ENCODE results near the gene CASP1.

DNA sequence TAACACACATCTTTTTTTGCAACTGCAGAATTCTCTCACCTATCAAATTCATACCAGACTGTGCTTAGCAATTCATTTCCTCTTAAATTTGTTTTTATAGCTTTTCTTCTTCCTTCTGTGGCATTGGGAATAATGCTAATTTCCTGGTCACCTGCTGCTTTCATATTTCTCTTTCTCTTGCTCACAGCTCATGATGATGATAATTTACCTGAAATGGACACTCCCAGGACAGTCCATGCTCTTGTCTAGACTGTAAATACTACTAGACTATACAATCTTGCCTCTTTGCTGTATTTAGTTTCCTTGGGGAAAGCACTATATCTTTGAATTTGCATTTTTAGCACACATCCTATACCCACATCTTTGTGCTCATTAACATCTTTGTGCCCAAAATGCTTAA is 27.5 kb downstream of the CASP1 start:
- TF ChIP-seq, protein P1, sequence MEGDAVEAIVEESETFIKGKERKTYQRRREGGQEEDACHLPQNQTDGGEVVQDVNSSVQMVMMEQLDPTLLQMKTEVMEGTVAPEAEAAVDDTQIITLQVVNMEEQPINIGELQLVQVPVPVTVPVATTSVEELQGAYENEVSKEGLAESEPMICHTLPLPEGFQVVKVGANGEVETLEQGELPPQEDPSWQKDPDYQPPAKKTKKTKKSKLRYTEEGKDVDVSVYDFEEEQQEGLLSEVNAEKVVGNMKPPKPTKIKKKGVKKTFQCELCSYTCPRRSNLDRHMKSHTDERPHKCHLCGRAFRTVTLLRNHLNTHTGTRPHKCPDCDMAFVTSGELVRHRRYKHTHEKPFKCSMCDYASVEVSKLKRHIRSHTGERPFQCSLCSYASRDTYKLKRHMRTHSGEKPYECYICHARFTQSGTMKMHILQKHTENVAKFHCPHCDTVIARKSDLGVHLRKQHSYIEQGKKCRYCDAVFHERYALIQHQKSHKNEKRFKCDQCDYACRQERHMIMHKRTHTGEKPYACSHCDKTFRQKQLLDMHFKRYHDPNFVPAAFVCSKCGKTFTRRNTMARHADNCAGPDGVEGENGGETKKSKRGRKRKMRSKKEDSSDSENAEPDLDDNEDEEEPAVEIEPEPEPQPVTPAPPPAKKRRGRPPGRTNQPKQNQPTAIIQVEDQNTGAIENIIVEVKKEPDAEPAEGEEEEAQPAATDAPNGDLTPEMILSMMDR (IDR thresholded peaks at IDR 0.05 in 4 of 5, conservative IDR thresholded peaks at IDR 0.05 in 1 of 5): no peak
- TF ChIP-seq POLR2A (IDR thresholded peaks at IDR 0.05): no peak
